ENCODE data around the gene CYTH3.
"Not testable (repeated sequence)": the region's sequence is repeated elsewhere in the genome, so short reads cannot be mapped to it uniquely, and the experiment has no call there.

CYTH3 gene

GRCh38 chr7:6272481-6273323 is at the start of gene CYTH3:
Gene CYTH3, minus strand, starts transcription at chr7:6272624. Its CDS starts 117 bp downstream, at chr7:6272507.
- in situ Hi-C loops (cut with MboI; ENCODE audit: low sequenced_read_pairs): no loop called here

- in situ Hi-C loops (cut with MboI; ENCODE audit: low sequenced_read_pairs): loop anchor here (10.0 kb wide), 1 partner anchor 156 kb away; no protein-coding TSS in a partner anchor
These were observed 48.4 kb upstream of the CYTH3 start for GRCh38 chr7:6320791-6321190.

DNA sequence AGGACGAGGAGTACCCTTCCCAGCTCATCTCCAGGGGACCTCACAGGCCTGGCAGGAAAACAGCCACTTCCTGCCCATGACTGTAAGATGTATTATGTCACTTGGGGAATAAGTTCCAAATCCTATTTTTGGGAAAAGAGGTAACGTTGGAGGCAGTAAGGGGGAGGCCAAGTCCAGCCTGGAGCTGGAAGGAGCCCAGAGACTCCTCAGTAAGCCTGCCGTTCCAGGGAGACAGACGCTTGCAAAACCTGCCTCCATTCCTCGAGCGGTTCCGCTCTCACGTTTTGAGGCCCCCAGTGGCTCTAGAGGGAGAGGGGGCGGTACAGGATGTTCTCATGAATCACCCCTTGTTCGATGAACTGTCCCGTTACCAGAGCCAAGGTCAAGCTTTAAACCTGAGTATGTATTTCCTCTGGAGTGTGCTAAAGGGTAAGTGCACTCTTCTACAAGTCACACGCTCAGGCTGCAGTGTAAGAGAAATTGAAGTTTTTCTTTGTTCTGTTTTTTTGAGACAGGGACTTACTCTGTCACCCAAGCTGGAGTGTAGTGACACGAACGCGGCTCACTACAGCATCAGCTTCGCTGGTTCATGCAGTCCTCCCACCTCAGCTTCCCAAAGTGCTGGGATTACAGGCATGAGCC is 45.5 kb upstream of the CYTH3 start:
- in situ Hi-C loops (cut with MboI; ENCODE audit: low sequenced_read_pairs): no loop called here

GRCh38 chr7:6316226-6316625 is 43.8 kb upstream of the CYTH3 start:
- in situ Hi-C loops (cut with MboI; ENCODE audit: low sequenced_read_pairs): no loop called here

- in situ Hi-C loops (cut with MboI; ENCODE audit: low sequenced_read_pairs): no loop called here
These were observed 43.3 kb upstream of the CYTH3 start for GRCh38 chr7:6315746-6316145.

DNA sequence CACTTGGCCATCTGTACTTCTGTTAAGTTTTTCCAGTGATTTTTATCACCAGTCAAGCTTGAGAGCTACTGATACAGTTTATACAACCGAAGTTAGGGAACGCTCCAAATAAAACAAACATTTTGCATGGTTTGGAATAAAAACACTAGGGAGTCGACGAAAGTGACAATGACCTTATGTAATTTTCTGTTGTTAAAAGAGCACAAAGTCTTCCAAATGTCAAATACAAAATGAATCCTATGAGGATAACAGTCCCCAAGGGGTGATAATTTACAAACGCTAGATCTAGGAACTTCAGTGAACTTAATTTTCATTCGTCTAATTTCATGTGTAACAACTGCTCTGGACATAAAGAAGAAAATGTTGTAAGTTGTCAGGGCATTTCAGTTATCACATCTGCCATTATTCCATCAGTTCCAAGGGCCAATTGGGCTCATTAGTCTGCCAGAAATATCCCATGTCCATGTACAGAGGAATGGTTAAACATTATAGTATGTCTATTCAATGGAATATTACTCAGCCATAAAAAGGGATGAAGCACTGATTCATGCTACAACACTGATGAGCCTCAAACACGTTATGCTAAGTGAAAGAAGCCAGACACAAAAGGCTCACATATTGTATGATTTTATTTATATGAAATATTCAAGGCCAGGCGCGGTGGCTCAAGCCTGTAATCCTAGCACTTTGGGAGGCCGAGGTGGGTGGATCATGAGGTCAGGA is 38.0 kb upstream of the CYTH3 start:
- in situ Hi-C loops (cut with MboI; ENCODE audit: low sequenced_read_pairs): no loop called here

DNA sequence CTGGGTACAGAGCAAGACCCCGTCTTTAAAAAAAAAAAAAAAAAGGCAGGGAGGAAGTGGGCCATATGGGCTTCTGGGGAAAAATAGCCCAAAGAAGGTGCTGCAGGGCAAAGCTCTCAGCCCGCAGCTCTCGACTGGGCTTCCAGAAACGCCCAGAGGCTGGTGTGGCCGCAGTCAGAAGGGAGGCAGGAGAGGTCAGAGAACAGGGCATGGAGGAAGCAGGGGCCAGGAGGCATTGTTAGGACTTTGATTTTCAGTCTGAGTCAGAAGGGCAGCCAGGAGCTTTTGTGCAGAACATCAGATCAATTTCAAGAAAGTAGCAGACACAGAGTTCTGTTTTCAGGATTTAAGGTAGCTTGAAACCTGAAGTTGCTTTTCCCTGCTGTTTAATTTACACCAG is 35.3 kb upstream of the CYTH3 start:
- in situ Hi-C loops (cut with MboI; ENCODE audit: low sequenced_read_pairs): no loop called here

DNA sequence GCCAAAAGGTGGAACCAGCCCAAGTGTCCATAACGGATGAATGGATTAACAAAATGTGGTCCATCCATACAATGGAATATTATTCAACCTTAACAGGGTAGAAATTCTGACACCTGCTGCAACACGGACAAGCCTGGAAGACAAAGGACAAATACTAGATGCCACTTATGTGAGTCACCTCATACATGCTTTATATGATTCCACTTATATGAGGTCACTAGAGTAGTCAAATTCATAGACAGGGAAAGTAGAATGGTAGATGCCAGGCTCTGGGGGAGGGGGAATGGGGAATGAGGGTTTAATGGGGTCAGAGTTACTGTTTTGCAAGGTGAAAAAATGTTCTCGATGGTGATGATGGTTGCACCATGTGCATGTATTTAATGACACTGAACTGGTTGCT is 34.0 kb upstream of the CYTH3 start:
- in situ Hi-C loops (cut with MboI; ENCODE audit: low sequenced_read_pairs): no loop called here

- in situ Hi-C loops (cut with MboI; ENCODE audit: low sequenced_read_pairs): no loop called here
These were observed 32.9 kb upstream of the CYTH3 start for GRCh38 chr7:6305330-6305729.

GRCh38 chr7:6301446-6301845 is 29.0 kb upstream of the CYTH3 start:
- in situ Hi-C loops (cut with MboI; ENCODE audit: low sequenced_read_pairs): not testable (repeated sequence)

GRCh38 chr7:6299774-6300173 is 27.4 kb upstream of the CYTH3 start:
- in situ Hi-C loops (cut with MboI; ENCODE audit: low sequenced_read_pairs): no loop called here

DNA sequence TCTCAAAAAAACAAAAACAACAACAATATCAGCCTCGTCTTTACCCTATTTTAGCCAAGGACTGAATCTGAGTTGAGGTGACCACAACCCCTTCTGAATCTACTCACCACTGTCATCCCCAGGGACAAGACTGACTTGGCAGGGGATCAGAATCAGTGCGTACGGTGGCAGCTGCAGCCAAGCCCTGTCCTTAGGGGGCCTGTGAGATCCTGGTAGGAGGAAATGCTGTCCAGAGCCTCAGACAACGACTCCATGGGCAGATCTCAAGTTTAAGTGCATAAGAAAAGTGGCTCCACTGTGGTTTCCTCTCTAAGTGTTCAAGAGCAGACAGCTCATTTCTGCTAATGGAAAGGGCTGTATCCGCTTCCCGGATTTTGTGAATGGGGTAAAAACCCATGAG is 22.4 kb upstream of the CYTH3 start:
- in situ Hi-C loops (cut with MboI; ENCODE audit: low sequenced_read_pairs): no loop called here

DNA sequence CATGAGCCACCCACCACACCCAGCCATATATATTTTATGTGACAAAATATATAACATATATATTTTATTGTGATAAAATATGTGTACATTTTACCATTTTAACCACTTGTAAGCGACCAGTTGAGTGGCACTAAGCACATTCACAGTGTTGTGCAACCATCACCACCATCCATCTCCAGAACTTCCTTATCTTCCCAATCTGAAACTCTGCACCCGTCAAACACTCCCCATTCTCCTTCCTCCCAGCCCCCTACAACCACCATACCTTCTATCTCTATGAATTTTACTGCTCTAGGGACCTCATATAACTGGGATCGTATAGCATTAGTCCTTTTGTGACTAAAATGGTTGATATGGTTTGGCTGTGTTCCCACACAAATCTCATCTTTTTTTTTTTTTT is 20.8 kb upstream of the CYTH3 start:
- in situ Hi-C loops (cut with MboI; ENCODE audit: low sequenced_read_pairs): no loop called here

- in situ Hi-C loops (cut with MboI; ENCODE audit: low sequenced_read_pairs): not testable (repeated sequence)
These were observed 19.5 kb upstream of the CYTH3 start for GRCh38 chr7:6291941-6292340.

- in situ Hi-C loops (cut with MboI; ENCODE audit: low sequenced_read_pairs): no loop called here
These were observed 19.1 kb upstream of the CYTH3 start for GRCh38 chr7:6291531-6291930.

DNA sequence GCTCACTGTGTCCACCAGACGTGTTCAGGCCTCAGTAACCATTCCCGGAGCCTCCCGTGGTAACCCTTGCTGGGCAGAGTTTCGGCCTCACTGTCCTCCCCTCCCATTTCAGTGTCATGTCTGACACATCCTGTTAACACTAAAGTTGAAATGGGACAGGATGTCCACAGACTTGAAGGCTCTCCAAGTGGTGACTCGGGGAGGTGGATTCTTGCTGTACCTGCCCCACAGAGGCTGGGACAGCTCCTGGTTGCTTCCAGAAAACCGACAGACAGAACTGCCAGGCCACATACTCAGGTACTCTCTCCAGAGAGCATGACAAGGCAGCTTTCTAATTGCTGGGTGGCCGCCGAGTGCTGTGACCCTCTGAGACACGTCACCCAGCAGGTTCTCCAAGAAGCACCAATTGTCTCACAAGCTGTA is 17.9 kb upstream of the CYTH3 start:
- in situ Hi-C loops (cut with MboI; ENCODE audit: low sequenced_read_pairs): no loop called here

- in situ Hi-C loops (cut with MboI; ENCODE audit: low sequenced_read_pairs): no loop called here
These were observed 15.9 kb upstream of the CYTH3 start for GRCh38 chr7:6288270-6288860.

DNA sequence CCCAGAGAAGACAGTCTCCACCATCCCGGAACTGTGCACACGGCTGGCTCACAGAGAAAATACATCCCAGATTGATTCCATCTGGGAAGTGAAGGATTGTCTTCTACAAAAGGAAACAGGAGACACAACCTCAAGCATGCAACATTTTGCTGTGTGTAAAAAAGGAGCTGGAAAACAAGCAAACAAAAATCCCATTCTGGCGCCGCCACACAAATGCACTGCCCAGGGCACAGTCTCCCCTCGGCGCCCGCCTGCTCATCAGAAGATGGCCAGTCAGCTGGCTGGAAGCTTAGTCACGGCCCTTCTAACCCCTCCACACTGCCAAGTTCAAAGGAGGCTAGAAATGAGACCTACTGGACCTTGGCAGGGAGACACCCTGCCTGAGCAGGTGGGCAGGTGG is 14.1 kb upstream of the CYTH3 start:
- in situ Hi-C loops (cut with MboI; ENCODE audit: low sequenced_read_pairs): no loop called here

DNA sequence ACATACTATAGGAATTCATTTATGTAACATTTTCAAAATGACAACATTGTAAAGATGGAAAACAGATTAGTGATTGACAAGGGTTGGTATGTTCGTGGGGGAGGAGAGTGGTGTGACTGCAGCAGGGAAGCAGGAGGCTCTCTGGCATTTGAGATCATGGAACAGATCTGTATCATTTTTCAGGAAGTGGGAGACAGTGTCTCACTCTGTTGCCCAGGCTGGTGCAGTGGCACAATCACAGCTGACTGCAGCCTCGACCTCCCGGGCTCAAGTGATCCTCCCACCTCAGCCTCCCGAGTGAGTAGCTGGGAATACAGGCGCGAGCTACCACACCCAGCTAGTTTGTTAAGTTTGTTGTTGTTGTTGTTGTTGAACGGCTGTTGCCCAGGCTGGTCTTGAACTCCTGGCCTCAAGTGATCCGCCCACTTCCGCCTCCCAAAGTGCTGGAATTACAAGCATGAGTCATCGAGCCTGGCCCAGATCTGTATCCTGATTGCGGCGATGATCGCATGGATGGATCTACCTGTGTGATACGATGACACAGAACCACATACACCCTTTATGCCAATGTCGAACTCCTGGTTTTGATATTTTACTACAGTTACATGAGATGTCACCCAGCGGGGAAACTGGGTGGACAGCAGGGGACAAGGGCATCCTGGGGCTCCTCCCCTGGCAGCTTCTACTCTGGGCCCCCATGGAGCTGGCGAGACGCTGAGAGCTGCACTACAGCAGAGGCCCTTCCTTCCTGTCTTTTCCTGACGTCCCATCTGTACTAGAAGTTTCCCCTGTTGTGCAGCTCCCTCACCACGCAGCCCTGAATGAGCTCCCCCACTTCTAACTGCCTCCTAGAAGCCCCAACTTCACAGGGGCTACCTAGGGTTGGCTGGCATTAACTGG is 12.3 kb upstream of the CYTH3 start:
- in situ Hi-C loops (cut with MboI; ENCODE audit: low sequenced_read_pairs): no loop called here

DNA sequence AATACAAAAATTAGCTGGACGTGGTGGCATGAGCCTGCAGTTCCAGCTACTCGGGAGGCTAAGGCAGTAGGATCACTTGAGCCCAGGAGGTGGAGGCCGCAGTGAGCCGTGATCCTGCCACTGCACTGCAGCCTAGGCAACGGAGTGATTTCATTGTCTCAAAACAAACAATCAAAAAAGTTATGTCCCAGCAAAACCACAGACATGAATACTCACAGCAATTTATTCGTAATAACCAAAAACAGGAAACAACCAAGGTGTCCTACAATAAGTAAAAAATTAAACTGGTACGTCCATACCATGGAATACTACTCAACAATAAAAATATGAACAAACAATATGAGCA is 11.6 kb upstream of the CYTH3 start:
- in situ Hi-C loops (cut with MboI; ENCODE audit: low sequenced_read_pairs): no loop called here
